HepG2 (cell line): ENCODE data around the gene ARL3. TPM values are rescaled to one million over a fixed set of nuclear protein-coding genes. Genes with fewer than 3 reads are reported as not detected.

Experiments
- AGO2 ChIP-seq: fragments of 200-400 bp; formaldehyde crosslinking; optimal IDR thresholded peaks from 2 replicates; pipeline ENCODE3; 2017; ENCODE audit warnings: mild to moderate bottlenecking, low read depth, low read length, moderate library complexity
- ATF3 ChIP-seq: sonication (generic); formaldehyde crosslinking; IDR thresholded peaks from 2 replicates; pipeline ENCODE4 v1.4.0; 2020; ENCODE audit warnings: missing genetic modification reagents
- CHD2 ChIP-seq: IDR thresholded peaks from 2 replicates; pipeline ENCODE4 v1.6.1; 2011; ENCODE audit warnings: low read depth, low read length, improper control_type of control experiment
- GABPA ChIP-seq, 2 experiments: IDR thresholded peaks; 2 replicates each; pipeline ENCODE4 v1.6.1; 2011 to 2016; ENCODE audit warnings: low read depth in 2 of 2, low read length in 1 of 2, missing biosample characterization in 1 of 2, missing genetic modification characterization in 1 of 2
- HHEX ChIP-seq: IDR thresholded peaks from 2 replicates; pipeline ENCODE4 v1.6.1; 2016; ENCODE audit warnings: control low read depth
- KLF16 ChIP-seq, 2 experiments: sonication (generic) in 1 of 2; formaldehyde crosslinking in 1 of 2; IDR thresholded peaks; 2 replicates each; pipeline versions ENCODE4 v1.6.1 to v1.8.0; 2016 to 2023; ENCODE audit warnings: missing genetic modification reagents in 2 of 2, missing compliant biosample characterization in 1 of 2
- PHB2 ChIP-seq: fragments of 450-650 bp; IDR thresholded peaks from 2 replicates; pipeline ENCODE4 v1.6.1; 2018; ENCODE audit not compliant: partially characterized antibody
- POLR2AphosphoS5 ChIP-seq: IDR thresholded peaks from 2 replicates; pipeline ENCODE4 v1.6.1; 2012; ENCODE audit warnings: low read depth, low read length
- RAD51 ChIP-seq: fragments of 450-650 bp; IDR thresholded peaks from 2 replicates; pipeline ENCODE4 v1.6.1; 2016; ENCODE audit warnings: borderline replicate concordance
- ZBTB49 ChIP-seq: sonication (generic); formaldehyde crosslinking; IDR thresholded peaks from 2 replicates; pipeline ENCODE4 v1.4.0; 2020; ENCODE audit warnings: missing genetic modification reagents, borderline replicate concordance
- ZFX ChIP-seq: sonication (generic); formaldehyde crosslinking; IDR thresholded peaks from 2 replicates; pipeline ENCODE4 v1.4.0; 2020; ENCODE audit warnings: mild to moderate bottlenecking, low read depth, missing genetic modification reagents, moderate library complexity
- ZFYVE20 ChIP-seq: sonication (generic); formaldehyde crosslinking; IDR thresholded peaks from 2 replicates; pipeline ENCODE4 v1.8.0; 2023; ENCODE audit warnings: low read depth, mild to moderate bottlenecking, moderate library complexity, missing genetic modification reagents, borderline replicate concordance
- ZNF230 ChIP-seq: sonication (generic); formaldehyde crosslinking; IDR thresholded peaks from 2 replicates; pipeline ENCODE4 v1.4.0; 2020; ENCODE audit warnings: mild to moderate bottlenecking, missing genetic modification reagents
- ZNF275 ChIP-seq: sonication (generic); formaldehyde crosslinking; IDR thresholded peaks from 2 replicates; pipeline ENCODE4 v1.8.0; 2022; ENCODE audit warnings: missing genetic modification reagents, mild to moderate bottlenecking, inconsistent platforms, borderline replicate concordance
- ZNF382 ChIP-seq: sonication (generic); formaldehyde crosslinking; IDR thresholded peaks from 2 replicates; pipeline ENCODE4 v1.5.0; 2020; ENCODE audit warnings: missing genetic modification reagents, mild to moderate bottlenecking, borderline replicate concordance
- ZNF414 ChIP-seq: sonication (generic); formaldehyde crosslinking; IDR thresholded peaks from 2 replicates; pipeline ENCODE4 v1.5.0; 2020; ENCODE audit warnings: missing genetic modification reagents
- ZNF615 ChIP-seq: sonication (generic); formaldehyde crosslinking; IDR thresholded peaks from 2 replicates; pipeline ENCODE4 v1.5.0; 2020; ENCODE audit warnings: mild to moderate bottlenecking, missing genetic modification reagents, borderline replicate concordance
- ZSCAN31 ChIP-seq: sonication (generic); formaldehyde crosslinking; IDR thresholded peaks from 2 replicates; pipeline ENCODE4 v1.5.0; 2020; ENCODE audit warnings: low read depth, mild to moderate bottlenecking, missing genetic modification reagents
- polyA plus RNA-seq, 8 experiments: library from polyadenylated mRNA; depleted of rRNA in 3 of 8; stranded (reverse) in 7 of 8; unstranded in 1 of 8; fragments of >200 nt; fragmentation: Illumina TruSeq in 4 of 8; extraction: Trizol in 4 of 8; gene quantifications; 2 replicates each; pipeline versions ENCODE4 v1.2.1 to v1.2.3, GENCODE V29; 2011 to 2016; ENCODE audit warnings: low read depth in 4 of 8, missing spikeins in 1 of 8, mixed read lengths in 1 of 8; ENCODE audit not compliant: insufficient read depth in 1 of 8
- total RNA-seq, 5 experiments: library from RNA; depleted of rRNA; stranded (reverse); fragments of >200 nt; fragmentation: Illumina TruSeq; extraction: Trizol; gene quantifications; 2 replicates each; pipeline ENCODE4 v1.2.3, GENCODE V29; 2016; ENCODE audit warnings: low read depth in 1 of 5
- TF ChIP-seq, protein P1 (sequence below): sonication (generic); formaldehyde crosslinking; IDR thresholded peaks from 2 replicates; pipeline ENCODE4 v1.4.0; 2020; ENCODE audit warnings: low read depth, mild to moderate bottlenecking, missing genetic modification reagents

Gene ARL3
- total and polyA plus RNA-seq, 2 of the 13 experiments (the other 11 are each of a cell fraction or from before 2014, with no cell fraction given): 5.2 to 6.6 TPM

GRCh38 chr10:102641880-102642735 is 72.1 kb downstream of the ARL3 start (continued):
- TF ChIP-seq, protein P1, sequence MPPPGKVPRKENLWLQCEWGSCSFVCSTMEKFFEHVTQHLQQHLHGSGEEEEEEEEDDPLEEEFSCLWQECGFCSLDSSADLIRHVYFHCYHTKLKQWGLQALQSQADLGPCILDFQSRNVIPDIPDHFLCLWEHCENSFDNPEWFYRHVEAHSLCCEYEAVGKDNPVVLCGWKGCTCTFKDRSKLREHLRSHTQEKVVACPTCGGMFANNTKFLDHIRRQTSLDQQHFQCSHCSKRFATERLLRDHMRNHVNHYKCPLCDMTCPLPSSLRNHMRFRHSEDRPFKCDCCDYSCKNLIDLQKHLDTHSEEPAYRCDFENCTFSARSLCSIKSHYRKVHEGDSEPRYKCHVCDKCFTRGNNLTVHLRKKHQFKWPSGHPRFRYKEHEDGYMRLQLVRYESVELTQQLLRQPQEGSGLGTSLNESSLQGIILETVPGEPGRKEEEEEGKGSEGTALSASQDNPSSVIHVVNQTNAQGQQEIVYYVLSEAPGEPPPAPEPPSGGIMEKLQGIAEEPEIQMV (CRISPR knock-in tag): peak; percentile 25; the same call in 1 of the 2 replicates
- TF ChIP-seq ZFYVE20: no peak
- TF ChIP-seq PHB2: no peak
- no peak for TF ChIP-seq ZNF615
- TF ChIP-seq ZNF275 (CRISPR knock-in tag): no peak; the same call in 1 of the 2 replicates
- TF ChIP-seq POLR2AphosphoS5: peak; percentile 48
- 0 out of 2 replicates have a peak, but pooled peaks have one; percentile 67 for TF ChIP-seq ZNF230 (CRISPR knock-in tag)
- 0 out of 2 replicates have a peak, but pooled peaks have one; percentile 28 for TF ChIP-seq ZSCAN31 (CRISPR knock-in tag)
- peak in 1 of 2 experiments; percentile 59; a peak in 2 of 4 replicates for TF ChIP-seq KLF16 (CRISPR knock-in tag; IDR thresholded peaks at IDR 0.05)
- TF ChIP-seq ATF3 (CRISPR knock-in tag): 0 out of 2 replicates have a peak, but pooled peaks have one; percentile 18
- no peak for TF ChIP-seq ZNF382
- TF ChIP-seq ZNF414 (CRISPR knock-in tag): 0 out of 2 replicates have a peak, but pooled peaks have one; percentile 33
- no peak for TF ChIP-seq ZBTB49
- TF ChIP-seq ZFX (CRISPR knock-in tag): peak; percentile 60; the same call in 1 of the 2 replicates
- no peak for TF ChIP-seq GABPA (IDR thresholded peaks at IDR 0.05; ENCODE audit: low read depth, low read length)
- TF ChIP-seq GABPA (CRISPR knock-in tag; IDR thresholded peaks at IDR 0.05; ENCODE audit: low read depth): peak; percentile 80
- TF ChIP-seq HHEX (CRISPR knock-in tag): no peak
- peak; percentile 92 for TF ChIP-seq AGO2
- 0 out of 2 replicates have a peak, but pooled peaks have one; percentile 10 for TF ChIP-seq CHD2
- TF ChIP-seq RAD51: peak; percentile 54; the same call in 1 of the 2 replicates
